Nucleus accumbens (tissue), 56 donors: ENCODE results near the gene NTHL1.

Experiments used
- DNase-seq, 56 donors: peaks; one replicate each; lab custom pipeline; 2025; lab: John Stamatoyannopoulos, UW

The NTHL1 gene

DNA sequence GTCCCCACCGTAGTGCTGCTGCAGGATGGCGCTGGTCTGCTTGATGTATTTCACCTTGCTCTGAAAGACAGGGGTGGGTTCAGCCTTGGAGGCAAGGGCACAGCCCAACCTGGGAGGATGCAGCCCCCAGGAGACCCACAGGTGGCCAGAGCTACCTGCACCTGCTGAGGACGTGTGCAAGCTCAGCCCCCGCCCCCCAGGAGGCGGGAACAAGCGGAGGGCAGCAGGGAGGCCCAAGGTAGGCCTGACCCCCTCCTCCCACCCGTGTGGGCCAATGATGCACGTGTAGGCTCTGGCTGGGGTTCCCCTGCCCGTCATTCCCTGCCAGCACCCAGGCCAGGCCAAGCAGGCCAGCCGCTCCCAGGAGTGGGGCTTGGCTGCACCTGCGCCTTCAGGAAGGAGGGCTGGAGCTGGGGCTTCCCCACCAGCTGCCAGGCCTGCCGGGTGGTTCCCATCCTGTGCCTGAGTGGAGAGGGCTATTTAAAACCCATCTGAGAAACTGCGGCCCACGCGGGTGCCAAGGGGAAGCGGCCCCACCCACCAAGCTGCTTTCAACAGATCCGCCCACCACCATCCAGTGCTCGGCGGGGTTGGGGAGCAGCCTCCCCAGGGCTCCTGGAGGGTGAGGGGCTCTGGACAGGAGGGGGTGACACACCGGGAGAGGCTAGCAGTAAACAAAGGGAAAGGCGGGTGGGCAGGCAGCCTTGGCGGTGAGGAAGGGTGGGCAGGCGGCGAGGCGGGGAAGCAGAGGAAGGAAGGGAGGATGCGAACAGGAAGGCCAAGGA is 3.8 kb downstream of the NTHL1 start:
- peak in 29 of 56 donors; percentile 10 to 72 (median 31) for DNase-seq

- no peak for DNase-seq
These were observed 4.5 kb downstream of the NTHL1 start for GRCh38 chr16:2042986-2043666.

GRCh38 chr16:2042171-2042985 is 5.3 kb downstream of the NTHL1 start:
- DNase-seq: no peak

DNA sequence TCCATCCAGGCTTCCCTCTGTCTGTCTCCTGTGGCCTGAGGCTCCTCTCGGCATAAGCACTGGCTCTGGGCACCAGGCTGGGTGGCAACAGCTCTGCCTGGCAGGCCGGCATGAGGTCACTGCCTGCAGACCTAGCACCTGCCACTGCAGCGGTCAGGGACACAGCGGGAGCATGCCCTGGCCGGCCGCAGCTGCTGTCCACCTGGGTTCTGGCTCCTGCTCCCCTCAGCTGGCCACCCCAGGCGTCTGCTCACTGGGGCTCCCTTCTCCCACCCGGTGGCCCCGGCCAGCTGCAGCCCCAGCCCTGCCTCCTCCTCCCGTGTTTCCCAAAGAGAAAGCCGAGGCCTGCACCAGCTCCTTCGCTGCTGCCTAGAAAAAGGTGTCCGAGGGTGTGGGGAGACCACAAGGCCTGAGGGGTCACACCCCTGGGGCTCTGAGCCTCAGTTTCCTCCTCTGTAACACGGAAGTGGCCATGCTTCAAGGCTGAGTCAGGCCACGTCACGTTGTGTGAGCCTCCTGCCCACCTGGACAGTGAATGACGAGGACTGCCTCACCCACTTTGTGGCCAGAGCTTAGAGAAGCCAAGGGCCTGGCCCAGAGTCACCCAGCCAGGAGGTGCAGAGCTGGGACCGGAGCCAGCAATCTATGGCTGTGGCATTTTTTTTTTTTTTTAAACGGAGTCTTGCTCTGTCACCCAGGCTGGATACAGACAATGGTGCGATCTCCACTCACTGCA is 6.7 kb downstream of the NTHL1 start:
- DNase-seq: peak in 1 of 56 donors; percentile 12

DNA sequence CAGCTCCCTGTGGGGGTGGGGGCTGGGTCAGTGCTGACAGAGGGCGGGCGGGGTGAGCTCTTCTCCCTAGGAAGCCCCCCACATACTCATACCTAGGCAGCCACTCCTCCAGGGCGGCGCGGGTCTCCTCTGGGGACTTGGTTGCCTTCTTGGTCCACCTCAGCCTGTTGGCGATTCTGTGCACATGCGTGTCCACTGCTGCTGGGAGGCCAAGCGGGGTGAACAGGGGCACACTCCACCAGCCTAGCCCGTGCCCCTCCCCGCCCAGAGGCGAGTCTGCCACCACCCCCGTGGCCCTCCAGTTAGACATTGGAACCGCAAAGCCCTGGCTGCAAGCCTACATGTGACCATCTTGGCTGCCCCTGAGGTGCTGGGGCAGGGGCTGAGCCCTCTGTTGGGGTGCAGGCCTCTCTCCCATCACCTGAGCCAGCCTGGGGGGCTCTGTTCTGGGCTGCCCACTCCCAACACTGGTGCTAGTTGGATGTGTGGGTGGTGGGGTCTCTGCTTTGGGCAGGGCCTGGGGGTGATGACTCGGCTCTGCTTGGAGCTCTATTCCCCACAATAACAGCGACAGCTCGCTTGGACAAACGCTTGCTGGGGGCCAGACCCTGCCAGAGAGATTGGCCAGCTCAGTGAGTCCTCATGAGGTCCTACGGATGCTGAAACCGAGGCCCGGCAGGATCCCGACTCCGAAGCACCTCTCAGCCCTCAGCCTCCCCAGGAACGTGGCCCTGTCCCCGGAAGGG is 7.4 kb downstream of the NTHL1 start:
- no peak for DNase-seq

- no peak for DNase-seq
These were observed 8.2 kb downstream of the NTHL1 start for GRCh38 chr16:2039274-2040031.

DNA sequence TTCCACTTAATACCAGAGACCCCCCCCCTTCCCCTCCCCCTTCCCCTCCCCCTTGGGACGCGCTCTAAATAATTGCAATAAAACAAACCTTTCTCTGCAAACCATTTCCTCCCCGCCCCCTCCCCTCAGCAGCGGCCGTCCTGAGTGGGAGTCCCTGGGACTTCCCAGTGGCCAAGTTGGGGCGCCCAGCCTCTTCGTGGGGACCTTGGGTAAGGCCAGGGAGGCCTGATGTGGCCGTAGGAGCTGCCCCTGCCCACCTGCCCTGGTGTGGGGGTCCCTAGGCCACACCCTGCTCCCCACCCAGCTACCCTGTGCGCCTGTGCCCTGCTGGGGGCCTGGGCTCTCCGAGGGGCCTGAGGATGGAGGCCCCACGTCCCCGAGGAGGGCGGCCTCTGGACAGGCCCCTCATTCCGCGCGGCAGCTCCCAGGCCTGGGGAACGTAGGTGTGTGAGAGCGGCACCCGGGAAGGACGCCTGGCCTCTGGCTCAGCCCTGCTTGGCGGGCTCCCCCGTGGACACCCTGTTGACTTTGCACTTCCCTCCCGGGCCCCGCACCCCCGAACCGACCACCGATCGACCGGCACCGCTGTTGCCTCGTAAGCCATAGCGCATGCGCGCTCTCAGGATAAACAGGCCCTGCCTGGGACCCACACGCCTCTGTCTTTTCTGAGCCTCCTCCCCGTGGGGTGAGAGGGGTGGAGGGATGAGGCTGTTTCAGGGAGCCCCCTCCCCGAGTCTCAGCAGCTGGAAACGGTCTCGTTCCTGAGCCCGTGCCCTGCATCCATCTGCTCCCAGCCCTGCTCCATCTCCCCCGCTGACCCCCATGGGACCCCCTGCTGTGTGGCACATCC is 9.0 kb downstream of the NTHL1 start:
- no peak for DNase-seq

GRCh38 chr16:2037647-2038381 is 9.8 kb downstream of the NTHL1 start:
- no peak for DNase-seq

DNA sequence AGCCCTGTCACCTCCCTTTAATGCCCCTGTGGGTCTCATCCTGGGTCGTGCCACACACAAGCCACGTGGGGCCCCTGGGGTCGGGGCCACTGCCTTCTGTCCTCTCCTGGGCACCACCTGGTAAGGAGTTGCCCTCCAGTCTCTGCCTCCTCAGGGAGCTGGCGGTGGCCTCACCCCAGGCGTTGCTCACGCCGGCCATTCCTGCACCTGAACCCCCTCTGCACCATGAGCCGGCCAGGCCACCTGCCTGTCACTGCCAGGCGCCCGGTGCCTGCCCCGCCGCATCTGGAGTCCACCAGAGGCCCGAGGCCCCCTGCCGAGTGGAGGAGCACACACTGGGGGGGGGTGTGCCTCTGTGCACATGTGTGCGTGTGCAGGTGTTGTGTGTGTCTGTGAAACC is 10.5 kb downstream of the NTHL1 start:
- DNase-seq: no peak

GRCh38 chr16:2036200-2036966 is 11.3 kb downstream of the NTHL1 start:
- DNase-seq: no peak

DNA sequence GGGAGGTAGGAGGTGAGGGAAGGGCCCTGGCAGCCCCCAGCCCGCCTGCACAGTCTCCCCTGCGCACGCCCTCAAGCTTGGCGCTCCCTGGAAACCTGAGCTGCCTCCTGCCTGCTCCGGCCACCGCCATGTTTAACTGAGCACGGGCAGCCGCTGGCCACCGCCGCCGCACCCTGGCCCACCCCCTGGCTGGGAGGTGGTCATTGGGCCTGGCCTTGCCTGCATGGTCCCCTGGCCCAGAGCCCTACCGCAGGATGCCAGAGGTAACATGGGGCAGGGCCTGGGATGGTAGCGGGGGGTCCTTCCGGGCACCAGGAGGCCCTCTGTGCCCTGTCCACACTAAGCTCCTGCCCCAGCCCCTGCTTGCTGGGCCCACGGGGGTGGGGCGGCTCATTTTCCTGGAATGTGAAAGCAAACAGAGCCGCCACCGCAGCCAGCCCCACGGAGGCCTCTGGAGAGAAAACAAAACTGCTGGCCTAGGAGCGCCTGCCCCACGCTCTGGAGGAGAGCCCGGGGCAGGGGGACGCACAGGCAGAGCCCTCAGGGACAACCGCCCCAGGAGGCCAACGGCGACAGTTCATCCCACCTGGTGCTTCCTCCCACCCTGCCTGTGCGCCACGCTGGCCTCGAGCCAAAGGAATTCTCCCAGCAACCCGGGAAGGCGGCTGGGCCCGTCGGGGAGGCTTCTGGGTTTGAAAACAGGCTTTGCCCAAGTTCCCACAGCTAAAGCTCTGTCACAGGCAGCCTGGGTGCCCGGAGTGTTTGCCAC is 12.0 kb downstream of the NTHL1 start:
- DNase-seq: peak in 4 of 56 donors; percentile 10 to 43 (median 28)

GRCh38 chr16:2034696-2035430 is 12.8 kb downstream of the NTHL1 start:
- DNase-seq: no peak

- peak in 2 of 56 donors; percentile 32 to 37 for DNase-seq
These were observed 13.5 kb downstream of the NTHL1 start for GRCh38 chr16:2033909-2034695.
